Adrenal gland (tissue), 12 donors: ENCODE measurements around the gene ATP6AP1. TPM values are rescaled to one million over a fixed set of nuclear protein-coding genes. Genes with fewer than 3 reads are reported as not detected.
A peak's percentile ranks its signal among the peaks of the same experiment; 100 is the strongest.

Experiments
- DNase-seq, 7 donors: peaks; one replicate each; pipeline ENCODE4 v3.0.0-alpha.2; 2019 to 2020
- H3K27ac ChIP-seq, 5 donors: fragments of 200-600 bp; sonication (generic) in 4 of 5; 1 replicate in 3 of 5; 2 replicates in 2 of 5; pipeline versions ENCODE4 v1.5.1 to v1.8.0; 2016 to 2020; ENCODE audit warnings: mild to moderate bottlenecking in 1 of 5
- H3K27me3 ChIP-seq: fragments of 200-600 bp; 2 replicates; pipeline ENCODE4 v1.8.0; 2021
- H3K36me3 ChIP-seq, 2 donors: fragments of 200-600 bp; replicated peaks in 1 of 2; 1 replicate in 1 of 2; 2 replicates in 1 of 2; pipeline versions ENCODE4 v1.5.1 to v1.8.0; 2018 to 2022
- H3K4me1 ChIP-seq, 2 donors: fragments of 200-600 bp; replicated peaks in 1 of 2; 1 replicate in 1 of 2; 2 replicates in 1 of 2; pipeline versions ENCODE4 v1.5.1 to v1.8.0; 2018 to 2021
- H3K4me3 ChIP-seq, 4 donors: fragments of 200-600 bp; sonication (generic) in 3 of 4; one replicate each; pipeline ENCODE4 v1.5.1; 2016 to 2018
- H3K9me3 ChIP-seq, 3 donors: fragments of 200-600 bp; sonication (generic) in 1 of 3; replicated peaks in 1 of 3; 1 replicate in 2 of 3; 2 replicates in 1 of 3; pipeline versions ENCODE4 v1.5.1 to v1.8.0; 2016 to 2021
- CTCF ChIP-seq, 6 experiments: fragments of 450-650 bp in 4 of 6; fragments of 200-600 bp in 2 of 6; sonication (generic) in 1 of 6; IDR thresholded peaks; 1 replicate in 5 of 6; 2 replicates in 1 of 6; pipeline versions ENCODE4 v1.5.1 to v1.8.0; 2016 to 2021; ENCODE audit warnings: antibody characterized with exemption in 6 of 6, mild to moderate bottlenecking in 2 of 6, moderate library complexity in 1 of 6
- POLR2A ChIP-seq, 2 donors: fragments of 450-650 bp; IDR thresholded peaks; one replicate each; pipeline ENCODE4 v1.6.1; 2017; ENCODE audit warnings: antibody characterized with exemption in 2 of 2, mild to moderate bottlenecking in 2 of 2, moderate library complexity in 1 of 2
- WGBS, 4 donors: extraction: QIAGEN DNeasy Blood & Tissue Kit in 2 of 4; methylation state at CpG; one replicate each; pipeline versions ENCODE4 v1.1.5 to v1.1.7; 2013 to 2017; 5-methylcytosine and 5-hydroxymethylcytosine counted together
- intact Hi-C, 2 donors: fragments of 100-400 bp; cut with DNase I; formaldehyde crosslinking; loops; one replicate each; pipeline versions ENCODE4 v1.14.1 to v1.15.0; 2022 to 2023
- microRNA-seq, 3 donors: library from miRNA; unstranded; fragments of <30 nt; microRNA quantifications; one replicate each; pipeline ENCODE4, GENCODE V29; 2017 to 2020
- polyA plus RNA-seq, 3 donors: library from polyadenylated mRNA; stranded (reverse); fragments of 200-250 nt in 2 of 3; fragments of 350-450 nt in 1 of 3; fragmentation: Illumina TruSeq in 1 of 3; extraction: RNeasy Lipid Tissue Mini Kit (QIAGEN cat#74804) in 1 of 3; gene quantifications; one replicate each; pipeline ENCODE4 v1.2.3, GENCODE V29; 2013 to 2014
- small RNA-seq, 2 donors: library from RNA; depleted of rRNA; stranded (forward); fragments of <200 nt; gene quantifications; one replicate each; pipeline ENCODE3, GENCODE V24; 2016
- total RNA-seq, 9 donors: library from RNA; depleted of rRNA in 4 of 9; stranded (reverse); fragments of >200 nt in 4 of 9; fragments of 120-200 nt in 1 of 9; fragmentation: NEBNext Ultra II Directional in 1 of 9; extraction: Animal tissue kit (Norgen Biotek cat#: 25700) in 1 of 9; gene quantifications; one replicate each; pipeline versions ENCODE4 v1.1.0 to v1.2.4, GENCODE V29; 2013 to 2023
- donor health status: healthy with polysubstance abuse.
- donor health status: Bipolar disorder and iron deficiency.
- donor health status: DM: yes; HTN: yes; CAD: no.
- donor health status: DM: no; HTN: no; CAD: no.
- donor health status: DM: no; HTN: no; CAD: no.
- donor health status: DM: yes; HTN: yes; CAD: no.

Gene ATP6AP1
- total and polyA plus RNA-seq, 12 donors = 55.4 to 170 (median 117) TPM

- Histone ChIP-seq H3K4me1 (peaks cover 5 to 14% of the 10 kb centered on the region in 2 donors), H3K27me3 (no peaks in the 10 kb centered on the region), H3K9me3 (no peaks in the 10 kb centered on the region), H3K36me3 (no peaks in the 10 kb centered on the region), H3K4me3 (peak overlapping the region in 2 of 4 donors; percentile 32 to 73), H3K27ac (peak overlapping the region; percentile 53 to 93 (median 74))
- 44 to 86% (median 66%) methylated on average over 4 to 35 of the region's 35 CpGs for WGBS, 4 donors
- DNase-seq = peak in 4 of 7 donors; percentile 27 to 57 (median 42)
- intact Hi-C loops = no loop called here
- no peak for TF ChIP-seq CTCF (IDR thresholded peaks at IDR 0.05)
- TF ChIP-seq POLR2A (IDR thresholded peaks at IDR 0.05) = no peak
These were observed 56.9 kb downstream of the ATP6AP1 start for GRCh38 chrX:154485150-154486051.

GRCh38 chrX:154486052-154486395 lies 57.5 kb downstream of the ATP6AP1 start:
- H3K27me3 ChIP-seq = no peaks in the 10 kb centered on the region
- H3K27ac ChIP-seq = peak overlapping the region; percentile 53 to 93 (median 74)
- WGBS, 4 donors = 1 to 43% (median 38%) methylated on average over 13 to 35 of the region's 35 CpGs; no CpG with 5 or more reads in 1 of the 4 donors
- intact Hi-C loops = no loop called here
- TF ChIP-seq CTCF (IDR thresholded peaks at IDR 0.05) (no peak), POLR2A (IDR thresholded peaks at IDR 0.05) (peak in 1 of 2 donors; percentile 39)
- DNase-seq = peak; percentile 52 to 75 (median 69)
- H3K4me1 ChIP-seq = peaks cover 5 to 14% of the 10 kb centered on the region in 2 donors
- H3K36me3 ChIP-seq = no peaks in the 10 kb centered on the region
- H3K9me3 ChIP-seq = no peaks in the 10 kb centered on the region
- H3K4me3 ChIP-seq = peak overlapping the region in 3 of 4 donors; percentile 32 to 73 (median 32)

Small RNA genes within 50 kb of the gene (microRNA-seq; reads per million reads assigned to microRNA genes)
- 0.85 to 1.9 (median 1.3) reads per million in 3 donors for gene MIR6858

Small RNA genes within 50 kb of the gene (small RNA-seq; reads per million reads assigned to genes)
- 0.08 to 0.47 reads per million in 2 donors for gene MIR6858
- gene SNORA70 = 0 reads per million in 2 donors

Other genes starting within 250 kb of the ATP6AP1 start
- gene OPN1MW, start 246.1 kb upstream of the ATP6AP1 start, total RNA-seq = not detected
- gene OPN1MW, start 246.1 kb upstream of the ATP6AP1 start, polyA plus RNA-seq = not detected
- not detected for gene OPN1MW2, start 208.9 kb upstream of the ATP6AP1 start, total RNA-seq
- gene OPN1MW2, start 208.9 kb upstream of the ATP6AP1 start, polyA plus RNA-seq = not detected
- not detected for gene OPN1MW3, start 171.1 kb upstream of the ATP6AP1 start, total RNA-seq
- not detected for gene OPN1MW3, start 171.1 kb upstream of the ATP6AP1 start, polyA plus RNA-seq
- gene TEX28, start 133.6 kb upstream of the ATP6AP1 start, total RNA-seq = under 1 TPM in 1 of 9 donors, not detected in 8; 0.18 TPM
- under 1 TPM in 1 of 3 donors, not detected in 2; 0.07 TPM for gene TEX28, start 133.6 kb upstream of the ATP6AP1 start, polyA plus RNA-seq
- 1 to 10 TPM in 1 of 9 donors, under 1 TPM in 4, not detected in 4; 0.16 to 1.1 (median 0.56) TPM for gene TKTL1, start 132.9 kb upstream of the ATP6AP1 start, total RNA-seq
- gene TKTL1, start 132.9 kb upstream of the ATP6AP1 start, polyA plus RNA-seq = under 1 TPM in 1 of 3 donors, not detected in 2; 0.31 TPM
- gene FLNA, start 54.0 kb upstream of the ATP6AP1 start, total RNA-seq = 100 to 1,000 TPM in 8 of 9 donors, 10 to 100 TPM in 1; 57.0 to 979 (median 499) TPM
- 100 to 1,000 TPM; 169 to 861 (median 612) TPM for gene FLNA, start 54.0 kb upstream of the ATP6AP1 start, polyA plus RNA-seq
- gene EMD, start 49.4 kb upstream of the ATP6AP1 start, total RNA-seq = 10 to 100 TPM in 8 of 9 donors, 1 to 10 TPM in 1; 7.7 to 82.7 (median 46.5) TPM
- 10 to 100 TPM; 75.9 to 95.2 (median 79.1) TPM for gene EMD, start 49.4 kb upstream of the ATP6AP1 start, polyA plus RNA-seq
- 1,000 to 10,000 TPM in 8 of 9 donors, 100 to 1,000 TPM in 1; 626 to 5,287 (median 2,456) TPM for gene RPL10, start 30.3 kb upstream of the ATP6AP1 start, total RNA-seq
- 1,000 to 10,000 TPM; 1,725 to 3,645 (median 2,430) TPM for gene RPL10, start 30.3 kb upstream of the ATP6AP1 start, polyA plus RNA-seq
- 100 to 1,000 TPM in 1 of 9 donors, 10 to 100 TPM in 7, 1 to 10 TPM in 1; 9.3 to 101 (median 47.8) TPM for gene DNASE1L1, start 19.4 kb upstream of the ATP6AP1 start, total RNA-seq
- gene DNASE1L1, start 19.4 kb upstream of the ATP6AP1 start, polyA plus RNA-seq = 10 to 100 TPM; 17.2 to 48.0 (median 42.7) TPM
- gene TAFAZZIN, start 17.1 kb upstream of the ATP6AP1 start, total RNA-seq = 10 to 100 TPM; 15.0 to 47.1 (median 26.4) TPM
- 100 to 1,000 TPM in 2 of 3 donors, 1 to 10 TPM in 1; 8.6 to 142 (median 103) TPM for gene TAFAZZIN, start 17.1 kb upstream of the ATP6AP1 start, polyA plus RNA-seq
- 100 to 1,000 TPM in 8 of 9 donors, 10 to 100 TPM in 1; 85.6 to 142 (median 112) TPM for gene GDI1, start 8.5 kb downstream of the ATP6AP1 start, total RNA-seq
- gene GDI1, start 8.5 kb downstream of the ATP6AP1 start, polyA plus RNA-seq = 100 to 1,000 TPM; 155 to 287 (median 216) TPM
- 10 to 100 TPM; 25.1 to 74.5 (median 51.1) TPM for gene FAM50A, start 15.5 kb downstream of the ATP6AP1 start, total RNA-seq
- gene FAM50A, start 15.5 kb downstream of the ATP6AP1 start, polyA plus RNA-seq = 100 to 1,000 TPM; 104 to 451 (median 241) TPM
- gene PLXNA3, start 29.6 kb downstream of the ATP6AP1 start, total RNA-seq = 10 to 100 TPM in 7 of 9 donors, 1 to 10 TPM in 2; 2.1 to 46.3 (median 12.1) TPM
- gene PLXNA3, start 29.6 kb downstream of the ATP6AP1 start, polyA plus RNA-seq = 10 to 100 TPM; 22.3 to 83.6 (median 27.4) TPM
- 100 to 1,000 TPM in 1 of 9 donors, 10 to 100 TPM in 8; 22.5 to 101 (median 52.6) TPM for gene LAGE3, start 50.6 kb downstream of the ATP6AP1 start, total RNA-seq
- gene LAGE3, start 50.6 kb downstream of the ATP6AP1 start, polyA plus RNA-seq = 10 to 100 TPM; 11.3 to 24.0 (median 12.0) TPM
- gene UBL4A, start 57.9 kb downstream of the ATP6AP1 start, total RNA-seq = 10 to 100 TPM; 36.4 to 95.6 (median 56.3) TPM
- 10 to 100 TPM; 18.3 to 31.1 (median 23.6) TPM for gene UBL4A, start 57.9 kb downstream of the ATP6AP1 start, polyA plus RNA-seq
- 10 to 100 TPM; 19.6 to 33.4 (median 28.5) TPM for gene SLC10A3, start 62.0 kb downstream of the ATP6AP1 start, total RNA-seq
- 10 to 100 TPM in 2 of 3 donors, 1 to 10 TPM in 1; 8.7 to 24.2 (median 23.2) TPM for gene SLC10A3, start 62.0 kb downstream of the ATP6AP1 start, polyA plus RNA-seq
- 10 to 100 TPM; 42.9 to 77.1 (median 50.9) TPM for gene FAM3A, start 87.6 kb downstream of the ATP6AP1 start, total RNA-seq
- gene FAM3A, start 87.6 kb downstream of the ATP6AP1 start, polyA plus RNA-seq = 100 to 1,000 TPM in 1 of 3 donors, 10 to 100 TPM in 2; 13.5 to 115 (median 92.8) TPM
- gene G6PD, start 118.2 kb downstream of the ATP6AP1 start, total RNA-seq = 100 to 1,000 TPM in 5 of 9 donors, 10 to 100 TPM in 4; 22.1 to 124 (median 102) TPM
- 10 to 100 TPM; 41.6 to 93.6 (median 78.0) TPM for gene G6PD, start 118.2 kb downstream of the ATP6AP1 start, polyA plus RNA-seq
- gene IKBKG, start 118.9 kb downstream of the ATP6AP1 start, total RNA-seq = 10 to 100 TPM; 12.5 to 47.5 (median 29.8) TPM
- 10 to 100 TPM in 2 of 3 donors, 1 to 10 TPM in 1; 9.6 to 39.1 (median 36.1) TPM for gene IKBKG, start 118.9 kb downstream of the ATP6AP1 start, polyA plus RNA-seq
- not detected for gene CTAG1A, start 156.5 kb downstream of the ATP6AP1 start, total RNA-seq
- gene CTAG1A, start 156.5 kb downstream of the ATP6AP1 start, polyA plus RNA-seq = under 1 TPM in 1 of 3 donors, not detected in 2; 0.34 TPM
- not detected for gene CTAG1B, start 190.6 kb downstream of the ATP6AP1 start, total RNA-seq
- under 1 TPM in 1 of 3 donors, not detected in 2; 0.57 TPM for gene CTAG1B, start 190.6 kb downstream of the ATP6AP1 start, polyA plus RNA-seq
- 1 to 10 TPM in 1 of 9 donors, not detected in 8; 5.5 TPM for gene CTAG2, start 224.9 kb downstream of the ATP6AP1 start, total RNA-seq
- 1 to 10 TPM in 1 of 3 donors, under 1 TPM in 1, not detected in 1; 0.79 to 7.2 TPM for gene CTAG2, start 224.9 kb downstream of the ATP6AP1 start, polyA plus RNA-seq